Measurements from ENCODE around the gene C2orf81. TPM values are rescaled to one million over a fixed set of nuclear protein-coding genes. Genes with fewer than 3 reads are reported as not detected.
A peak's percentile ranks its signal among the peaks of the same experiment; 100 is the strongest.

C2orf81 gene
- total RNA-seq, 1 donor = 0.72 TPM

DNA sequence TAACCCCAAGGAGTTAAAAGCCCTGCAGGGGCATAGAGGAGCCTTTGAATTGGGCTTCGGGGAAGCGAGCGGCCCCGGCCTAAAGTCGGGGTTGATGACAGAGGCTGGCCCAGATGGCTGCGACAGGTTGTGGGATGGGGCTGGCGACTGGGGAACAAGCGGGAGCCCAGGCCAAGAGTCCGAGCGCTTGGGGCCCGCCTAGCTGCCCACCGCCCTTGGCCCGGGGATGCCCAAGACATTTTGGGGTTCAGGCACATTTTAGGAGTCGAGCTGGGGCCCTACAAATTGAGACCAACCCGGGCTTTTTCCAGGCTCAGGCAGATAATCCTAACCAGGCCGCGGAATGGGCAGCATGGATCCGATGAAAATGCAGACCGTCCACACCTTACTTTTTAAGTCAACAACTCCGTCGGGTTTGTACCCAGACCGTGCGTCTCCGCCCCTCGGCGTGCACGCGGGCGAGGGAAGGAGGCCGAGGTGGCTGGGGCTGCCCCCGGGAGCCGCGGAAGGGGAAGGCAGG is 19.8 kb upstream of the C2orf81 start:
- Histone ChIP-seq H3K4me1 (ENCODE audit: insufficient read depth, low read length) (peaks cover 25% of the 10 kb centered on the region), H3K27me3 (ENCODE audit: insufficient read depth, low read length) (peaks cover 16% of the 10 kb centered on the region), H3K4me2 (ENCODE audit: insufficient read depth, low read length) (peak overlapping the region; percentile 95), H3K9me3 (ENCODE audit: low read depth, low read length) (no peaks in the 10 kb centered on the region), H3K79me2 (ENCODE audit: insufficient read depth, low read length) (peaks cover 26% of the 10 kb centered on the region), H3K4me3 (ENCODE audit: insufficient read depth, low read length) (no peak overlapping the region), H2AFZ (ENCODE audit: low read length) (no peak overlapping the region), H3K36me3 (ENCODE audit: insufficient read depth, low read length) (no peaks in the 10 kb centered on the region), H3K27ac (ENCODE audit: low read depth, low read length) (no peak overlapping the region), H4K20me1 (ENCODE audit: insufficient read depth, low read length) (peaks cover 5% of the 10 kb centered on the region)
- DNase-seq (ENCODE audit: insufficient read length, low spot score, missing footprints) = peak; percentile 80
- TF ChIP-seq, protein P1, sequence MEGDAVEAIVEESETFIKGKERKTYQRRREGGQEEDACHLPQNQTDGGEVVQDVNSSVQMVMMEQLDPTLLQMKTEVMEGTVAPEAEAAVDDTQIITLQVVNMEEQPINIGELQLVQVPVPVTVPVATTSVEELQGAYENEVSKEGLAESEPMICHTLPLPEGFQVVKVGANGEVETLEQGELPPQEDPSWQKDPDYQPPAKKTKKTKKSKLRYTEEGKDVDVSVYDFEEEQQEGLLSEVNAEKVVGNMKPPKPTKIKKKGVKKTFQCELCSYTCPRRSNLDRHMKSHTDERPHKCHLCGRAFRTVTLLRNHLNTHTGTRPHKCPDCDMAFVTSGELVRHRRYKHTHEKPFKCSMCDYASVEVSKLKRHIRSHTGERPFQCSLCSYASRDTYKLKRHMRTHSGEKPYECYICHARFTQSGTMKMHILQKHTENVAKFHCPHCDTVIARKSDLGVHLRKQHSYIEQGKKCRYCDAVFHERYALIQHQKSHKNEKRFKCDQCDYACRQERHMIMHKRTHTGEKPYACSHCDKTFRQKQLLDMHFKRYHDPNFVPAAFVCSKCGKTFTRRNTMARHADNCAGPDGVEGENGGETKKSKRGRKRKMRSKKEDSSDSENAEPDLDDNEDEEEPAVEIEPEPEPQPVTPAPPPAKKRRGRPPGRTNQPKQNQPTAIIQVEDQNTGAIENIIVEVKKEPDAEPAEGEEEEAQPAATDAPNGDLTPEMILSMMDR (IDR thresholded peaks at IDR 0.05; ENCODE audit: extremely low read depth, low read depth, low read length) = no peak

DNA sequence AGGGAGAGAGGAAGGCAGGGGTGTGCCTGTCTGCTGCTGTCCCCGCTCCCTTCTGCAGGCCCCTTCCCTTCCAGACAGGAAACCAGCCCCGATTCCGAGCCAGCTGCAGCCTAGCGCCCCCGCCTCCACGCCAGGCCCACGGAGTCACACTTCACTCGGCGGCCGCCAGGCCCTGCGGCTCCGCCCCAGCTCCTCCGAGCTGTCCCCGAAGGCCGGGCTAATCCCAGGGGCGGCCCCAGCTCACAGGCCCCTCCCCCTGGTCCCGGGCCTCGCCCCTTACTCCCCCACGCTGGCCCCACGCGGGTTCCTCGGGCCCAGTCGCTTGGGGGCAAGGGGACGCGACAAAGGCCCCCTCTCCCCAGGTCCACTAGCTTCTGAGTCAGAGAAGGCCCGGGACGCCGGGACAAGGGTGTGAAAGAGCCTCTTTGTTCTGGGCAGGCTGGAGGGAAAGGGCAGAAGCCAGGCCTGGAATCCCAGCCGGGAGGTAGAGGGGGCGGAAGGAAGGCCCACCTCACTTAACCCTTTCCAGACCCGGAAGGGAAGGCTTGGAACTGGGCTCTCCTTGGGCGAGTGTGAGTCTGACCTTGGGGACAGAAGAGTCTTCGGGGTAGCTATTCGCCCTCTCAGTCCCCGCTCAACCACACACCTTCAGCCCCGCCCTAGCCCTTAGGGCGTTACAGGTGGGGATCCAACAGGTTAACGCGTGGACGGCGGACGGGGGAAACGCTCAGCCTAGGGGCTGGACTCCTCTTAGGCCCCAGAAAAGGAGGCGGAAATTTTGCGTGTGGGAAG is 19.2 kb upstream of the C2orf81 start:
- H3K36me3 ChIP-seq (ENCODE audit: insufficient read depth, low read length) = no peaks in the 10 kb centered on the region
- TF ChIP-seq, protein P1 (IDR thresholded peaks at IDR 0.05; ENCODE audit: extremely low read depth, low read depth, low read length) = no peak
- H3K4me1 ChIP-seq (ENCODE audit: insufficient read depth, low read length) = peaks cover 25% of the 10 kb centered on the region
- H3K4me3 ChIP-seq (ENCODE audit: insufficient read depth, low read length) = peak overlapping the region; percentile 79
- H2AFZ ChIP-seq (ENCODE audit: low read length) = peak overlapping the region; percentile 91
- DNase-seq (ENCODE audit: insufficient read length, low spot score, missing footprints) = peak; percentile 100
- no peaks in the 10 kb centered on the region for H3K9me3 ChIP-seq (ENCODE audit: low read depth, low read length)
- H3K79me2 ChIP-seq (ENCODE audit: insufficient read depth, low read length) = peaks cover 26% of the 10 kb centered on the region
- H3K27me3 ChIP-seq (ENCODE audit: insufficient read depth, low read length) = peaks cover 16% of the 10 kb centered on the region
- peak overlapping the region; percentile 95 for H3K4me2 ChIP-seq (ENCODE audit: insufficient read depth, low read length)
- peak overlapping the region; percentile 50 for H3K27ac ChIP-seq (ENCODE audit: low read depth, low read length)
- peaks cover 5% of the 10 kb centered on the region for H4K20me1 ChIP-seq (ENCODE audit: insufficient read depth, low read length)

DNA sequence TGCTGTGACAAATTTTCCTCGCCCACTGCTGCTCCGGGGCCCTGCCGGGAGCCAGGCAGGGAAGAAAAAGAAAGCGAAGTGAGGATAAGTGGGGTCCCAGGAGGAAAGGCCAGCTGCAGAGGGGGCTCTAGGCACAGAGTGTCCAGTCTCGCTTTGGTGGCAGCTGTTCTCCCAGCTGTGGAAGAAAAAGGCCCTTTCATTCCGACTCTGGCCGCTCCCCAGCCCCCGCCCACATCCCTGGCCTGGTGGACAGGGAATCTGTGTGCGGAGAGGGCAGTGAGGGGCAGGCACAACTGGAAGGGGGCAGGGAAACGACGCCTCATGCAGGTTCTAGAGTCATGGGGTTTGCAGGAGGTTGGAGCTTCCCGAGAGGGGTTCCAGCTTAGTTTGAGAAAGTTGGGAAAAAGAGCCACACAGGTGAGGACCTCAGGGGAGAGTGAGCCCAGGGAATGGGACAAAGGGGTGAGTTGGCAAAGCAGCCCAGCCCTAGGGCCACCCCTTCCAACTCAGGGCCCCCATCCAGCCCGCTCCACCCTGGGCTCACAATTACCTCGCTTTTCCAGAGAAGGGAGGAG is 18.5 kb upstream of the C2orf81 start:
- DNase-seq (ENCODE audit: insufficient read length, low spot score, missing footprints) = peak; percentile 97
- TF ChIP-seq, protein P1 (IDR thresholded peaks at IDR 0.05; ENCODE audit: extremely low read depth, low read depth, low read length) = no peak
- H4K20me1 ChIP-seq (ENCODE audit: insufficient read depth, low read length) = peaks cover 5% of the 10 kb centered on the region
- peak overlapping the region; percentile 50 for H3K27ac ChIP-seq (ENCODE audit: low read depth, low read length)
- no peaks in the 10 kb centered on the region for H3K36me3 ChIP-seq (ENCODE audit: insufficient read depth, low read length)
- peak overlapping the region; percentile 79 for H3K4me3 ChIP-seq (ENCODE audit: insufficient read depth, low read length)
- H3K4me2 ChIP-seq (ENCODE audit: insufficient read depth, low read length) = peak overlapping the region; percentile 95
- peaks cover 16% of the 10 kb centered on the region for H3K27me3 ChIP-seq (ENCODE audit: insufficient read depth, low read length)
- peak overlapping the region; percentile 91 for H2AFZ ChIP-seq (ENCODE audit: low read length)
- H3K9me3 ChIP-seq (ENCODE audit: low read depth, low read length) = no peaks in the 10 kb centered on the region
- peaks cover 24% of the 10 kb centered on the region for H3K4me1 ChIP-seq (ENCODE audit: insufficient read depth, low read length)
- H3K79me2 ChIP-seq (ENCODE audit: insufficient read depth, low read length) = peaks cover 26% of the 10 kb centered on the region

DNA sequence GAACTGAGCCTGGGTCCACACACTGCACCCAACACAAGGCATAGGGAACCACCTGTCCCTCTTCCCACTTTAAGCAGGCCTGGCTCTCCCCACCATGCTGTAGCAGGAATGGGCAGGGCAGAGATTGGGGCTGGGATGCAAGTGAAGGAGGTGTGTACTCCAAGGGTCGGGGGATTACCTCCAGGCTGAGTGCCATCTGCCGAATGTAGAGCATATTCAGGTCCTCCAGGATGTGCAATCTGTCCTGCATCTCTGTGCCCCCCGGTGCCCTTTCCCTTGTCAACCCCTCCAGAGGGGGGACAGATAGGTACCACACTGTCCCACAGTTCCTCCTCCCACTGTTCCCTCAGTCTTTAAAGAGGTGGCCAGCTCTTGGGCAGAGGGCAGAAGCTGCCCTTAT is 18.0 kb upstream of the C2orf81 start:
- TF ChIP-seq, protein P1 (IDR thresholded peaks at IDR 0.05; ENCODE audit: extremely low read depth, low read depth, low read length) = no peak
- Histone ChIP-seq H3K79me2 (ENCODE audit: insufficient read depth, low read length) (peaks cover 26% of the 10 kb centered on the region), H3K4me1 (ENCODE audit: insufficient read depth, low read length) (peaks cover 19% of the 10 kb centered on the region), H3K9me3 (ENCODE audit: low read depth, low read length) (no peaks in the 10 kb centered on the region), H3K4me3 (ENCODE audit: insufficient read depth, low read length) (peak overlapping the region; percentile 79), H3K27ac (ENCODE audit: low read depth, low read length) (peak overlapping the region; percentile 50), H2AFZ (ENCODE audit: low read length) (peak overlapping the region; percentile 91), H4K20me1 (ENCODE audit: insufficient read depth, low read length) (peaks cover 5% of the 10 kb centered on the region), H3K27me3 (ENCODE audit: insufficient read depth, low read length) (peaks cover 16% of the 10 kb centered on the region), H3K4me2 (ENCODE audit: insufficient read depth, low read length) (peak overlapping the region; percentile 95), H3K36me3 (ENCODE audit: insufficient read depth, low read length) (no peaks in the 10 kb centered on the region)
- DNase-seq (ENCODE audit: insufficient read length, low spot score, missing footprints) = no peak
